ENCODE results near the gene MAGI3.

- TF ChIP-seq, protein P1, sequence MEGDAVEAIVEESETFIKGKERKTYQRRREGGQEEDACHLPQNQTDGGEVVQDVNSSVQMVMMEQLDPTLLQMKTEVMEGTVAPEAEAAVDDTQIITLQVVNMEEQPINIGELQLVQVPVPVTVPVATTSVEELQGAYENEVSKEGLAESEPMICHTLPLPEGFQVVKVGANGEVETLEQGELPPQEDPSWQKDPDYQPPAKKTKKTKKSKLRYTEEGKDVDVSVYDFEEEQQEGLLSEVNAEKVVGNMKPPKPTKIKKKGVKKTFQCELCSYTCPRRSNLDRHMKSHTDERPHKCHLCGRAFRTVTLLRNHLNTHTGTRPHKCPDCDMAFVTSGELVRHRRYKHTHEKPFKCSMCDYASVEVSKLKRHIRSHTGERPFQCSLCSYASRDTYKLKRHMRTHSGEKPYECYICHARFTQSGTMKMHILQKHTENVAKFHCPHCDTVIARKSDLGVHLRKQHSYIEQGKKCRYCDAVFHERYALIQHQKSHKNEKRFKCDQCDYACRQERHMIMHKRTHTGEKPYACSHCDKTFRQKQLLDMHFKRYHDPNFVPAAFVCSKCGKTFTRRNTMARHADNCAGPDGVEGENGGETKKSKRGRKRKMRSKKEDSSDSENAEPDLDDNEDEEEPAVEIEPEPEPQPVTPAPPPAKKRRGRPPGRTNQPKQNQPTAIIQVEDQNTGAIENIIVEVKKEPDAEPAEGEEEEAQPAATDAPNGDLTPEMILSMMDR (IDR thresholded peaks at IDR 0.05), result no peak
- no peak for TF ChIP-seq POLR2A (IDR thresholded peaks at IDR 0.05)
Measured at GRCh38 chr1:113684153-113684541, 293.8 kb downstream of the MAGI3 start.
